K562 (cell line): ENCODE data around the gene ARHGAP4. TPM values are rescaled to one million over a fixed set of nuclear protein-coding genes. Genes with fewer than 3 reads are reported as not detected.
A peak's percentile ranks its signal among the peaks of the same experiment; 100 is the strongest.

Experiments
- ADNP ChIP-seq: fragments of 200-800 bp; sonication (Bioruptor generic); IDR thresholded peaks from 2 replicates; pipeline ENCODE4 v1.6.1; 2016; ENCODE audit warnings: missing genetic modification characterization, missing compliant biosample characterization
- BHLHE40 ChIP-seq: IDR thresholded peaks from 2 replicates; pipeline ENCODE4 v1.6.1; 2011; ENCODE audit warnings: low read length, improper control_type of control experiment
- EWSR1 ChIP-seq: fragments of 450-650 bp; IDR thresholded peaks from 2 replicates; pipeline ENCODE4 v1.6.1; 2018; ENCODE audit warnings: borderline replicate concordance, mild to moderate bottlenecking, low read depth, moderate library complexity; ENCODE audit not compliant: partially characterized antibody
- HMGN3 ChIP-seq: IDR thresholded peaks from 2 replicates; pipeline ENCODE4 v1.6.1; 2011; ENCODE audit warnings: borderline replicate concordance, low read depth, mild to moderate bottlenecking, mixed read lengths, low read length; ENCODE audit not compliant: insufficient read length; ENCODE audit errors: extremely low read depth
- NEUROD1 ChIP-seq: fragments of 150-350 bp; IDR thresholded peaks from 2 replicates; pipeline ENCODE4 v1.6.1; 2014; ENCODE audit warnings: borderline replicate concordance, low read length, low read depth; ENCODE audit not compliant: partially characterized antibody
- PYGO2 ChIP-seq: fragments of 450-650 bp; IDR thresholded peaks from 2 replicates; pipeline ENCODE4 v1.6.1; 2016; ENCODE audit warnings: mild to moderate bottlenecking, missing genetic modification characterization, moderate library complexity, missing compliant biosample characterization
- RCOR1 ChIP-seq, 2 experiments: IDR thresholded peaks; 2 replicates each; pipeline ENCODE4 v1.6.1; 2012; ENCODE audit warnings: low read depth in 2 of 2, low read length in 2 of 2, borderline replicate concordance in 1 of 2, improper control_type of control experiment in 1 of 2
- RNF2 ChIP-seq: sonication (generic); IDR thresholded peaks from 2 replicates; pipeline ENCODE4 v1.6.1; 2016
- SP1 ChIP-seq: sonication (generic); formaldehyde crosslinking; IDR thresholded peaks from 2 replicates; pipeline ENCODE4 v1.8.1; 2022; ENCODE audit warnings: mild to moderate bottlenecking, missing genetic modification reagents
- ZNF143 ChIP-seq: sonication (generic); formaldehyde crosslinking; IDR thresholded peaks from 2 replicates; pipeline ENCODE4 v1.9.0; 2022; ENCODE audit warnings: mild to moderate bottlenecking, missing genetic modification reagents
- ZNF431 ChIP-seq: sonication (generic); formaldehyde crosslinking; IDR thresholded peaks from 2 replicates; pipeline ENCODE4 v1.8.0; 2022; ENCODE audit warnings: mild to moderate bottlenecking, missing genetic modification reagents
- ZNF695 ChIP-seq: fragments of 450-650 bp; formaldehyde crosslinking; IDR thresholded peaks from 2 replicates; pipeline ENCODE4 v1.4.0; 2020; ENCODE audit warnings: mild to moderate bottlenecking, moderate library complexity
- polyA plus RNA-seq, 8 experiments: library from polyadenylated mRNA; depleted of rRNA in 4 of 8; stranded (reverse) in 5 of 8; unstranded in 3 of 8; fragments of >200 nt; fragmentation: Nextera tagmentation in 2 of 8; fragmentation: Illumina TruSeq in 1 of 8; extraction: Ambion mirVana in 2 of 8; extraction: Trizol in 1 of 8; gene quantifications; 2 replicates each; pipeline versions ENCODE4 v1.2.1 to v1.2.3, GENCODE V29; 2011 to 2014; ENCODE audit warnings: inconsistent platforms in 1 of 8, missing spikeins in 1 of 8
- total RNA-seq, 7 experiments: library from RNA; depleted of rRNA in 6 of 7; stranded (reverse); fragments of >200 nt in 6 of 7; fragmentation: Illumina TruSeq in 2 of 7; extraction: Trizol in 2 of 7; gene quantifications; 2 replicates each; pipeline versions ENCODE4 v1.2.1 to v1.2.3, GENCODE V29; 2011 to 2021; ENCODE audit warnings: low replicate concordance in 1 of 7
- TF ChIP-seq, protein P1 (sequence below): fragments of 450-650 bp; IDR thresholded peaks from 2 replicates; pipeline ENCODE4 v1.7.1; 2018; ENCODE audit warnings: mild to moderate bottlenecking, low read depth; ENCODE audit not compliant: partially characterized antibody
- TF ChIP-seq, protein P2 (sequence below): sonication (generic); formaldehyde crosslinking; IDR thresholded peaks from 2 replicates; pipeline ENCODE4 v1.9.0; 2022; ENCODE audit warnings: mild to moderate bottlenecking, missing genetic modification reagents
- TF ChIP-seq, protein P3 (sequence below), 2 experiments: fragments of 450-650 bp; IDR thresholded peaks; 2 replicates each; pipeline ENCODE4 v1.6.1; 2016; ENCODE audit warnings: mild to moderate bottlenecking in 2 of 2, borderline replicate concordance in 1 of 2, low read depth in 1 of 2, moderate library complexity in 1 of 2

ARHGAP4 gene
- total and polyA plus RNA-seq, 9 of the 15 experiments (the other 6 are each of a cell fraction or from before 2014, with no cell fraction given), result 0.30 to 81.8 (median 13.5) TPM

DNA sequence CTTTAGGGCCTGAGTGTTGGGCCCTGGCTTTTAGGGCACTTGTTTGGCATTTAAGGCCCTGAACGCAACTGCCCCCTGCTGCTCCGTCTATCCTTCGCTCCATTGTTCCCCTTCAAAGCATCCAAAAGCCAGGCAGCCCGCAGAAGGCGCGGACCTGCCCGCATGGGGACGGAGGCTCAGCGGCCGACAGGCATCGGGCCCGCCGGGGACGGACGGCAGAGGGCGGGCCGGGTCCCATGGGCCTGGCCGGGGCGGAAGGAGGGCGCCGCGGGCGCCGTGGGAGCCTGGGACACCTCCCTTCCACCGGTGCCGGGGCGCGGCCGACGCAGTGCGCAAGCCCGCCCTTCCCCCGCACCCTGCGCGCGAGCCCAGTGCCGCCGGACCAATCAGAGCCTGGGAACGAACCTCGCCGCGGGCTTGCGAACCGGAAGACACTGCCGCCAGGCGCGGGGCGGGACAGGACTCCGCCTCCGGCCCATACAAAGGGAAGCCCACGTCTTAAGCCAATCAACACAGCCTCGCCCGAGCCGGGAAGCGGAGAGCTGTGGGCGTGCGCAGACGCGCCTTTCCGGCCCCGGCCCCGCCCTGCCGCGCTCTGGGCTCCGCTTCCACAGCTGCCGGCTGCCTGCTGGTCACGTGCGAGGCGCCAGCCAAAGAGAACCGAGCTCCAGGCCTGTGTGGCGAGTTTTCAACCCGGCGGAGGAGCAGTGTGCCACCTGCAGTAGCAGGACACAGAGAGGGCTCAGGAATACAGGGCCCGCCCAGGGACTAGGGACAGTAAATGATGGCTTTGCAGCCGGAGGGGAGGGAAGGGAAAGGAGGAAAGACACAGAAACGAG, 2.1 kb upstream of the ARHGAP4 start (continued):
- TF ChIP-seq EWSR1 (no peak), RNF2 (peak; percentile 66; the same call in 1 of the 2 replicates), SP1 (peak; percentile 82), RCOR1 (IDR thresholded peaks at IDR 0.05; ENCODE audit: borderline replicate concordance in 1 of 2, low read depth in 2 of 2, low read length in 2 of 2) (no peak), ZNF695 (CRISPR knock-in tag) (no peak), NEUROD1 (no peak), PYGO2 (tag) (no peak), HMGN3 (peak; percentile 93), BHLHE40 (peak; percentile 96), ZNF431 (CRISPR knock-in tag) (no peak), ADNP (tag) (no peak), ZNF143 (CRISPR knock-in tag) (no peak)
- TF ChIP-seq, protein P1, sequence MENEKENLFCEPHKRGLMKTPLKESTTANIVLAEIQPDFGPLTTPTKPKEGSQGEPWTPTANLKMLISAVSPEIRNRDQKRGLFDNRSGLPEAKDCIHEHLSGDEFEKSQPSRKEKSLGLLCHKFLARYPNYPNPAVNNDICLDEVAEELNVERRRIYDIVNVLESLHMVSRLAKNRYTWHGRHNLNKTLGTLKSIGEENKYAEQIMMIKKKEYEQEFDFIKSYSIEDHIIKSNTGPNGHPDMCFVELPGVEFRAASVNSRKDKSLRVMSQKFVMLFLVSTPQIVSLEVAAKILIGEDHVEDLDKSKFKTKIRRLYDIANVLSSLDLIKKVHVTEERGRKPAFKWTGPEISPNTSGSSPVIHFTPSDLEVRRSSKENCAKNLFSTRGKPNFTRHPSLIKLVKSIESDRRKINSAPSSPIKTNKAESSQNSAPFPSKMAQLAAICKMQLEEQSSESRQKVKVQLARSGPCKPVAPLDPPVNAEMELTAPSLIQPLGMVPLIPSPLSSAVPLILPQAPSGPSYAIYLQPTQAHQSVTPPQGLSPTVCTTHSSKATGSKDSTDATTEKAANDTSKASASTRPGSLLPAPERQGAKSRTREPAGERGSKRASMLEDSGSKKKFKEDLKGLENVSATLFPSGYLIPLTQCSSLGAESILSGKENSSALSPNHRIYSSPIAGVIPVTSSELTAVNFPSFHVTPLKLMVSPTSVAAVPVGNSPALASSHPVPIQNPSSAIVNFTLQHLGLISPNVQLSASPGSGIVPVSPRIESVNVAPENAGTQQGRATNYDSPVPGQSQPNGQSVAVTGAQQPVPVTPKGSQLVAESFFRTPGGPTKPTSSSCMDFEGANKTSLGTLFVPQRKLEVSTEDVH, result peak; percentile 29
- TF ChIP-seq, protein P2, sequence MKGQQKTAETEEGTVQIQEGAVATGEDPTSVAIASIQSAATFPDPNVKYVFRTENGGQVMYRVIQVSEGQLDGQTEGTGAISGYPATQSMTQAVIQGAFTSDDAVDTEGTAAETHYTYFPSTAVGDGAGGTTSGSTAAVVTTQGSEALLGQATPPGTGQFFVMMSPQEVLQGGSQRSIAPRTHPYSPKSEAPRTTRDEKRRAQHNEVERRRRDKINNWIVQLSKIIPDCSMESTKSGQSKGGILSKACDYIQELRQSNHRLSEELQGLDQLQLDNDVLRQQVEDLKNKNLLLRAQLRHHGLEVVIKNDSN (CRISPR knock-in tag), result peak; percentile 97
- TF ChIP-seq, protein P3, sequence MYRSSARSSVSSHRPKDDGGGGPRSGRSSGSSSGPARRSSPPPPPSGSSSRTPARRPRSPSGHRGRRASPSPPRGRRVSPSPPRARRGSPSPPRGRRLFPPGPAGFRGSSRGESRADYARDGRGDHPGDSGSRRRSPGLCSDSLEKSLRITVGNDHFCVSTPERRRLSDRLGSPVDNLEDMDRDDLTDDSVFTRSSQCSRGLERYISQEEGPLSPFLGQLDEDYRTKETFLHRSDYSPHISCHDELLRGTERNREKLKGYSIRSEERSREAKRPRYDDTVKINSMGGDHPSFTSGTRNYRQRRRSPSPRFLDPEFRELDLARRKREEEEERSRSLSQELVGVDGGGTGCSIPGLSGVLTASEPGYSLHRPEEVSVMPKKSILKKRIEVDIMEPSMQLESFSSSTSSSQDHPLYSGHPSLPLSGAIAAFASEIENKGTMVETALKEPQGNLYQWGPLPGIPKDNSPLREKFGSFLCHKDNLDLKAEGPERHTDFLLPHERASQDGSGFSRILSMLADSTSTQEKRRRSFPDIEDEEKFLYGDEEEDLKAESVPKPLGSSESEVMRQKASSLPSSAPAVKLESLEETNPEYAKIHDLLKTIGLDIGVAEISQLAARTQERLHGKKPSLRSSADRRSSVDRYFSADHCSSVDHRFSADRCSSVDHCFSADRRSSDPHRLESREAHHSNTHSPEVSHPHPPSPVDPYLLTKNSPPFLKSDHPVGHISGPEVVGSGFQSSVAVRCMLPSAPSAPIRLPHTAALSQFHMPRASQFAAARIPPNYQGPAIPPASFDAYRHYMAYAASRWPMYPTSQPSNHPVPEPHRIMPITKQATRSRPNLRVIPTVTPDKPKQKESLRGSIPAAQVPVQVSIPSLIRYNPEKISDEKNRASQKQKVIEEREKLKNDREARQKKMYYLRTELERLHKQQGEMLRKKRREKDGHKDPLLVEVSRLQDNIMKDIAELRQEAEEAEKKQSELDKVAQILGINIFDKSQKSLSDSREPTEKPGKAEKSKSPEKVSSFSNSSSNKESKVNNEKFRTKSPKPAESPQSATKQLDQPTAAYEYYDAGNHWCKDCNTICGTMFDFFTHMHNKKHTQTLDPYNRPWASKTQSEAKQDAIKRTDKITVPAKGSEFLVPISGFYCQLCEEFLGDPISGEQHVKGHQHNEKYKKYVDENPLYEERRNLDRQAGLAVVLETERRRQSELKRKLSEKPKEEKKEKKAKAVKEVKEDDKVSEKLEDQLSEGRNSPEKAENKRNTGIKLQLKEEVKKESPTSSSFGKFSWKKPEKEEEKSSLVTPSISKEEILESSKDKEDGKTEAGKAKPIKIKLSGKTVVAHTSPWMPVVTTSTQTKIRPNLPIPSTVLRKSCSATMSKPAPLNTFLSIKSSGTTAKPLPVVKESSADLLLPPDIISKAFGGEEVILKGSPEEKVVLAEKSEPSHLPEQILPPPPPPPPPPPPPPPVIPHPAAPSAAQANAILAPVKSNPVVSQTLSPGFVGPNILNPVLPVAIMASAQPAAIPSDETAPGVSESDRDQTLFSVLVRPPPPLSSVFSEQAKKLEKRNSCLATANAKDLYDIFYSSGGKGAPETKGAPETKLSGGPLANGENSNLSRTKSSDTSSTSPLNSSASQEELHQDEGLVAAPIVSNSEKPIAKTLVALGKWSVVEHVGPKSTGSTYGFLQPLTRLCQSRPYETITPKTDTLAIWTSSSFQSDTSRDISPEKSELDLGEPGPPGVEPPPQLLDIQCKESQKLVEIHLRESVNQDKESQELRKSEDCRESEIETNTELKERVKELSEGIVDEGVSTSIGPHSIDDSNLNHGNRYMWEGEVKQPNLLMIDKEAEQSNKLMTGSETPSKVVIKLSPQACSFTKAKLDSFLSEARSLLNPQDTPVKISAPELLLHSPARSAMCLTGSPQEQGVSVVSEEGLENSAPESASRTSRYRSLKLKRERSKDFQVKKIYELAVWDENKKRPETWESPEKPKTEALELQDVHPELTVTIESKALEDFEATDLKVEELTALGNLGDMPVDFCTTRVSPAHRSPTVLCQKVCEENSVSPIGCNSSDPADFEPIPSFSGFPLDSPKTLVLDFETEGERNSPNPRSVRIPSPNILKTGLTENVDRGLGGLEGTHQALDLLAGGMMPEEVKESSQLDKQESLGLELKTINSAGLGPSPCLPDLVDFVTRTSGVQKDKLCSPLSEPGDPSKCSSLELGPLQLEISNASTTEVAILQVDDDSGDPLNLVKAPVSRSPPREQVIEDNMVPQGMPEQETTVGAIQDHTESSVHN (IDR thresholded peaks at IDR 0.05; ENCODE audit: borderline replicate concordance in 1 of 2, low read depth in 1 of 2), result no peak
